ENCODE measurements around the gene MCOLN2. TPM values are rescaled to one million over a fixed set of nuclear protein-coding genes. Genes with fewer than 3 reads are reported as not detected.

Gene MCOLN2
- total and polyA plus RNA-seq, 2 donors (not counting 1 experiment from before 2014, with no cell fraction given), result 23.9 to 25.8 TPM

DNA sequence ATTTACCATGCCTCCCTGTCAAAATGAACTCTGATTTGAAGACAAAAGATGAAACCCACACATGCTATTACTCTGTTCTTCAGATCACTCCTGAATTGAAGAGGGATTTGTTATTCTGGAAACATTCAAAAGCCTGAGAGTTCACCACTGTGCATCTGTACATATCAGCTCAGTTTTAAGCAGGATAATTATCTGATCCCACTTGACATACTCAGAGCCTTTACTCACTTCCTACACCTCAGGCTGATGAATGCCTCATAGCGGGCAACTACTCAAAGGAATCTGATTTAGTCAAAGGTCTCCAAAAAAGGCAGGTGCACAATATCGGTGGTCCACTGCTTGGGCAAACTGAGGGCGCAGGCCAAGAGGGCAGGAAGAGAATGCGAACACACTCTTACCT, 56.4 kb downstream of the MCOLN2 start:
- Histone ChIP-seq H3K4me2 (replicated peaks; ENCODE audit: low read depth, low read length, poor library complexity, severe bottlenecking) (no peak overlapping the region), H3K79me2 (ENCODE audit: control insufficient read depth, insufficient read depth, low read length) (no peaks in the 10 kb centered on the region), H3K9me3 (ENCODE audit: control extremely low read depth in 1 of 3, control insufficient read depth in 2 of 3, insufficient read depth in 1 of 3, low read length in 2 of 3) (no peaks in the 10 kb centered on the region), H3K9ac (ENCODE audit: low read length) (no peak overlapping the region), H3K36me3 (replicated peaks in 1 of 2; ENCODE audit: control extremely low read depth in 1 of 2, control insufficient read depth in 1 of 2, extremely low read depth in 1 of 2, insufficient read depth in 2 of 2, low read length in 1 of 2) (no peaks in the 10 kb centered on the region), H3K4me3 (ENCODE audit: control extremely low read depth in 1 of 5, extremely low read depth in 1 of 5, insufficient read depth in 1 of 5, low read depth in 2 of 5, low read length in 4 of 5) (no peak overlapping the region), H2AFZ (ENCODE audit: insufficient read depth, low read depth, low read length, poor library complexity, severe bottlenecking) (no peak overlapping the region), H3K27me3 (replicated peaks in 1 of 4; ENCODE audit: control extremely low read depth in 1 of 4, control insufficient read depth in 3 of 4, insufficient read depth in 4 of 4, low read length in 3 of 4) (no peaks in the 10 kb centered on the region), H4K20me1 (ENCODE audit: control insufficient read depth, insufficient read depth, low read length, poor library complexity, severe bottlenecking) (no peaks in the 10 kb centered on the region), H3K4me1 (ENCODE audit: control insufficient read depth in 2 of 2, insufficient read depth in 2 of 2, low read length in 2 of 2) (peaks cover 0 to 10% of the 10 kb centered on the region in 2 donors), H3K27ac (ENCODE audit: low read length in 2 of 2) (no peak overlapping the region)
- intact Hi-C loops (cut with micrococcal nuclease), result loop anchor here (5.0 kb wide), 1 partner anchor 767 kb away; the partner anchor contains the start of gene ZNHIT6
- CTCF ChIA-PET, result interaction anchor here (1.2 to 11.9 kb wide), 2 partner anchors 8 to 83 kb away, joined by 3 to 458 read pairs; no protein-coding TSS in a partner anchor
- Mint-ChIP-seq H3K27me3 (no peaks in the 10 kb centered on the region), H3K4me1 (peaks cover 7% of the 10 kb centered on the region), H3K9me3 (ENCODE audit: insufficient read depth) (no peaks in the 10 kb centered on the region), H3K27ac (no peak overlapping the region), H3K4me3 (no peak overlapping the region)
- POLR2A ChIA-PET, result no interaction called here
- ATAC-seq (ENCODE audit: low read depth) (no peak), DNase-seq (no peak)
- WGBS (ENCODE audit: insufficient coverage), result 100% methylated on average over 4 of the region's 4 CpGs
- no peak for TF ChIP-seq EZH2 (IDR thresholded peaks at IDR 0.05; ENCODE audit: borderline replicate concordance, insufficient read depth, low read depth, low read length, poor library complexity, severe bottlenecking)
- TF ChIP-seq, protein P1, sequence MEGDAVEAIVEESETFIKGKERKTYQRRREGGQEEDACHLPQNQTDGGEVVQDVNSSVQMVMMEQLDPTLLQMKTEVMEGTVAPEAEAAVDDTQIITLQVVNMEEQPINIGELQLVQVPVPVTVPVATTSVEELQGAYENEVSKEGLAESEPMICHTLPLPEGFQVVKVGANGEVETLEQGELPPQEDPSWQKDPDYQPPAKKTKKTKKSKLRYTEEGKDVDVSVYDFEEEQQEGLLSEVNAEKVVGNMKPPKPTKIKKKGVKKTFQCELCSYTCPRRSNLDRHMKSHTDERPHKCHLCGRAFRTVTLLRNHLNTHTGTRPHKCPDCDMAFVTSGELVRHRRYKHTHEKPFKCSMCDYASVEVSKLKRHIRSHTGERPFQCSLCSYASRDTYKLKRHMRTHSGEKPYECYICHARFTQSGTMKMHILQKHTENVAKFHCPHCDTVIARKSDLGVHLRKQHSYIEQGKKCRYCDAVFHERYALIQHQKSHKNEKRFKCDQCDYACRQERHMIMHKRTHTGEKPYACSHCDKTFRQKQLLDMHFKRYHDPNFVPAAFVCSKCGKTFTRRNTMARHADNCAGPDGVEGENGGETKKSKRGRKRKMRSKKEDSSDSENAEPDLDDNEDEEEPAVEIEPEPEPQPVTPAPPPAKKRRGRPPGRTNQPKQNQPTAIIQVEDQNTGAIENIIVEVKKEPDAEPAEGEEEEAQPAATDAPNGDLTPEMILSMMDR (IDR thresholded peaks at IDR 0.05), result no peak

GRCh38 chr1:84939761-84940160, 57.2 kb downstream of the MCOLN2 start:
- TF ChIP-seq, protein P1 (IDR thresholded peaks at IDR 0.05), result no peak
- TF ChIP-seq EZH2 (IDR thresholded peaks at IDR 0.05; ENCODE audit: borderline replicate concordance, insufficient read depth, low read depth, low read length, poor library complexity, severe bottlenecking), result no peak
- H3K79me2 ChIP-seq (ENCODE audit: control insufficient read depth, insufficient read depth, low read length), result no peaks in the 10 kb centered on the region
- ChIA-PET POLR2A (no interaction called here), CTCF (interaction anchor here (6.0 to 11.9 kb wide), 2 partner anchors 84 to 87 kb away, joined by 45 to 458 read pairs; no protein-coding TSS in a partner anchor)
- H3K9me3 ChIP-seq (ENCODE audit: control extremely low read depth in 1 of 3, control insufficient read depth in 2 of 3, insufficient read depth in 1 of 3, low read length in 2 of 3), result no peaks in the 10 kb centered on the region
- intact Hi-C loops (cut with micrococcal nuclease), result loop anchor here (5.0 to 10.0 kb wide), 4 partner anchors 768 to 1035 kb away; partner anchors contain the start of genes PRKACB and ZNHIT6
- H2AFZ ChIP-seq (ENCODE audit: insufficient read depth, low read depth, low read length, poor library complexity, severe bottlenecking), result no peak overlapping the region
- H3K9me3 Mint-ChIP-seq (ENCODE audit: insufficient read depth), result no peaks in the 10 kb centered on the region
- H3K36me3 ChIP-seq (replicated peaks in 1 of 2; ENCODE audit: control extremely low read depth in 1 of 2, control insufficient read depth in 1 of 2, extremely low read depth in 1 of 2, insufficient read depth in 2 of 2, low read length in 1 of 2), result no peaks in the 10 kb centered on the region
- H4K20me1 ChIP-seq (ENCODE audit: control insufficient read depth, insufficient read depth, low read length, poor library complexity, severe bottlenecking), result no peaks in the 10 kb centered on the region
- no peak for DNase-seq
- H3K4me2 ChIP-seq (replicated peaks; ENCODE audit: low read depth, low read length, poor library complexity, severe bottlenecking), result no peak overlapping the region
- H3K4me1 ChIP-seq (ENCODE audit: control insufficient read depth in 2 of 2, insufficient read depth in 2 of 2, low read length in 2 of 2), result peaks cover 0 to 7% of the 10 kb centered on the region in 2 donors
- no peak overlapping the region for H3K4me3 Mint-ChIP-seq
- no peaks in the 10 kb centered on the region for H3K27me3 ChIP-seq (replicated peaks in 1 of 4; ENCODE audit: control extremely low read depth in 1 of 4, control insufficient read depth in 3 of 4, insufficient read depth in 4 of 4, low read length in 3 of 4)
- no peak overlapping the region for H3K27ac ChIP-seq (ENCODE audit: low read length in 2 of 2)
- no peak overlapping the region for H3K9ac ChIP-seq (ENCODE audit: low read length)
- peaks cover 4% of the 10 kb centered on the region for H3K4me1 Mint-ChIP-seq
- ATAC-seq (ENCODE audit: low read depth), result no peak
- H3K27me3 Mint-ChIP-seq, result no peaks in the 10 kb centered on the region
- WGBS (ENCODE audit: insufficient coverage), result 100% methylated on average over 10 of the region's 11 CpGs
- H3K27ac Mint-ChIP-seq, result no peak overlapping the region
- H3K4me3 ChIP-seq (ENCODE audit: control extremely low read depth in 1 of 5, extremely low read depth in 1 of 5, insufficient read depth in 1 of 5, low read depth in 2 of 5, low read length in 4 of 5), result no peak overlapping the region

Measured in B cell (primary cell).